ENCODE measurements around the gene RAPGEF6.

DNA sequence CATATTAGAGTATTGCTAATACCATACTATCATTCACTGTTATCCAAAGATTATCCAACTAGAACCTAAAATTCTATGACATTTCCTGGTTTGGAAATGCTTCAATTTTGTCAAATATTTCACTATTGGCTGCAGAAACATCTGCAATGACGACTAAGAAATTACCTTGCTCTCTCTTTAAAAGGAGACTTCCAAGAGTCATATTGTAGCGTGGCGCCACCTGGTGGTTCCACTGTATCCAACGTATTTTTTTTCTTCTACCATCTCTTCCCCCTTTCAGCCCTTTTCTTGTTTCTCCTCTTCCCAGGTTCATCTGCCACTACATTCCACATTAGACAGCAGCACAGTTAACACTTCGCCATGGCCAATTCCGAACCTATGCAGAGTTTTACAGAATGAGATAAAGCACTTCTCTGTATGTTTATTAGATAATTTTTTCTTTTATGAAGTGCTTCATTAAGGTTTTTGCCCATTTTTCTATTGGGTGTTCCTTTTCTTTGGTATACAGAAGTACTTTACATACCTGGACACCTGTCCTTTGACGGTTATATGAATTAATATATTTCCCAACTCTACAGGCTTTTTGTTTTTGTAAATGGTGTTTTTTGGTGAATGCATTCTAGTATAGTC lies 217.7 kb downstream of the RAPGEF6 start:
- no peak for TF ChIP-seq POLR2A (IDR thresholded peaks at IDR 0.05; ENCODE audit: low read depth, low read length)
- no peak for TF ChIP-seq POLR2AphosphoS5 (IDR thresholded peaks at IDR 0.05; ENCODE audit: low read depth, low read length)

Measured in GM12892 (cell line).